Right ventricle myocardium inferior (tissue), 1 donor: ENCODE results near the gene NARS2. TPM values are rescaled to one million over a fixed set of nuclear protein-coding genes. Genes with fewer than 3 reads are reported as not detected.
"Not testable (repeated sequence)": the region's sequence is repeated elsewhere in the genome, so short reads cannot be mapped to it uniquely, and the experiment has no call there.

Experiments used
- ATAC-seq: fragments of 200-7000 bp; cut with Tn5 transposase; one replicate; pipeline ENCODE4 v1.9.1; 2020; ENCODE audit warnings: mild to moderate bottlenecking, moderate library complexity
- DNase-seq: peaks from one replicate; pipeline ENCODE4 v3.0.0; 2021; ENCODE audit errors: missing footprints
- intact Hi-C: fragments of 100-400 bp; cut with DNase I; formaldehyde crosslinking; loops from one replicate; pipeline ENCODE4 v1.11.0; 2022
- total RNA-seq: library from RNA; stranded (reverse); fragmentation: NEBNext Ultra II Directional; extraction: Animal tissue kit (Norgen Biotek cat#: 25700); gene quantifications from one replicate; pipeline ENCODE4 v1.2.1, GENCODE V29; 2021
- donor health status: DM: no; HTN: yes; CAD: no; lungs with severe emphysema.

The NARS2 gene
- total RNA-seq, 1 donor from 2014 or later: 15.6 TPM

DNA sequence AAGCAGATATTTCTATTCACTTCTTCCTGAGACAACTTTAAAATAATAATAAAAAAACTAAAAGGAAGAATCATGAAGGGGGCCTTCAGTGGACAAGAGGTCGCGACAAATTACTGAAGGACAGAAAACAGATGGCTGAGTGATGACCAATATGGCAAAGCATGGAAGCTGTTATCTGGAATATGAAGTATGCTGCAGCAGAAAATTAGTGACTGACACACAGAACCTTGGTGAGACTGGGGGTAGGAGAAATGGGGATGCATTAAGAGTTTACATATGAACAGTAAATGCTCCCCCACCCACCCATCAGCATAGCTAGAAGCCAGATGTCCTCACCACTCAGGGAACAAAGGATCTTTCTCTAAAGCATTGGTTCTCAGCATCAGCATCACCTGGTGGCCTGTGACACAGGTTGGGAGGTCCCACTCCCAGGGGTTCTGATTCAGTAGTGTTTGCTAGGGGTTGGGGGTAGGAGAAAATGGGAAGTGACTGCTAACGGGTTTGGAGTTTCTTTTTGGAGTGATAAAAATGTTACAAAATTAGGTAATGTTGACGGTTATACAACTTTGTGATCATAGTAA is 59.7 kb downstream of the NARS2 start:
- intact Hi-C loops: no loop called here
- DNase-seq: no peak
- no peak for ATAC-seq

DNA sequence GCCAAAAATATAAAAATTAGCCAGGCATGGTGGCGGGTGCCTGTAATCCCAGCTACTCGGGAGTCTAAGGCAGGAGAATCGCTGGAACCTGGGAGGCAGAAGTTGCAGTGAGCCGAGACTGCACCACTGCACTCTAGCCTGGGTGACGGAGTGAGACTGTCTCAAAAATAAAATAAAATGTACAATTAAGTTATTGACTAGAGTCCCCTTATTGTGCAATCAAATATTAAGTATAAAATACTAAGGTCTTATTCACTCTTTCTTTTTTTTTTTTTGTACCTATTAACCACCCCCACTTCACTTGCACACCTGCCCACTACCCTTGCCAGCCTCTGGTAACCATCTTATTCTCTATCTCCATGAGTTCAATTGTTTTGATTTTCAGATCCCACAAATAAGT is 61.6 kb downstream of the NARS2 start:
- ATAC-seq, intact Hi-C loops: not testable (repeated sequence)

DNA sequence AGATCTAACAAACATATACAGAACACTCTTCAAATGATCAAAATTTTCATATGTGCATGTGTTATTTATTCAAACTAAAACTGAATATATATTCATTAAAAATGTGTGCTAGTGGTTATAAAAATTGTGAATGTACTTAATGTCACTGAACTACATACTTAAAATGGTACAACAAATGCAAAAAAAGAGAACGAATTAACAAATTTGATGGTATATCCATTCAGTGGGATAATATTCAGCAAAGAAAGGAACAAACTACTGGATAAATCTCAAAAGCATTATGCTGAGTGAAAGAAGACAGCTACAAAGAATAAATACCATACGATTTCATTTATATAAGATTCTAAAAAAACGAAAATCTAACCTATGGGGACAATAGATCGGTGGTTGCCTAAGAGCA is 64.1 kb downstream of the NARS2 start:
- intact Hi-C loops: no loop called here
- no peak for ATAC-seq
- DNase-seq: no peak

More for the DNA sequence above, 61.6 kb downstream of the NARS2 start:
- not testable (repeated sequence) for DNase-seq

DNA sequence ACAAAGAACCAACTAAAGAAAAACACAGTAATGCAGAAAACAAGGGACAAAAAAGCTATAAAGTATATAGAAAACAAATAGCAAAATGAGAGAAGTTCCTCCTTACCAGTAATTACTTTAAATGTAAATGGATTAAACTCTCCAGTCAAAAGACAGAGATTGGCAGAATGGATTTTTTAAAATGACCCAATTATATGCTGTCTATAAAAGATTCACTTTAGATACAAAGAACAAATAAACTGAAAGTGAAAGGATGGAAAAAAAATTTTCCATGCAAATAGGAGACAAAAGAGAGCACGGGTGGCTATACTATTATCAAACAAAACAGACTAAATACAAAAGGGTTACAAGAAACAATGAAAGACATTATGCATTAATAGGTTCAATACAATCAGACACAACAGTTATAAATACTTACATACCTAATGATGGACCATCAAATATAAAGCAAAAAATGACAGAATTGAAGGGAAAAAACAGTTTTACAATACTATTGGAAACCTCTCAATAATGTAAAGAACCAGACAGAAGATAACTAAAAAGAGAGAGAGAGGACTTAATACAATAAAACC is 64.6 kb downstream of the NARS2 start:
- intact Hi-C loops: no loop called here
- ATAC-seq (no peak), DNase-seq (no peak)

DNA sequence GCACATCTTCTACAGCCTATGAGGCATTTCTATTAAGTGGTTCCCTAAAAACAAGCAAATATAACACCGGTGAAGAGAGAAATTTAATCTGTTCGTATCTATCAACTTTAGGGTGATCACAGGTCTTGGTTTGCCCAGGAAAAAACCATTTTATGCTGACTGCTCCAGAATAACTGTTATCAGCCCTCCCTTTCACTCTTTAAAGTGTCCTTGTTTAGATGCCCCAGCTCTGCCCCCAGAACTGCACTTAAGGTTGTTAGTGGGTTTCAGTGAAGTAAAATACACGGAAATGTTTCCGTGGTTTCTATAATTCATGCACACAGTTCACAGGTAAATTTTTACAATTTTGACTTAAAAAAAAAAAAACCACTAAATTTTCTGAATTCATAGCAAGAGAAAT is 70.0 kb downstream of the NARS2 start:
- DNase-seq (no peak), ATAC-seq (no peak)
- intact Hi-C loops: no loop called here

DNA sequence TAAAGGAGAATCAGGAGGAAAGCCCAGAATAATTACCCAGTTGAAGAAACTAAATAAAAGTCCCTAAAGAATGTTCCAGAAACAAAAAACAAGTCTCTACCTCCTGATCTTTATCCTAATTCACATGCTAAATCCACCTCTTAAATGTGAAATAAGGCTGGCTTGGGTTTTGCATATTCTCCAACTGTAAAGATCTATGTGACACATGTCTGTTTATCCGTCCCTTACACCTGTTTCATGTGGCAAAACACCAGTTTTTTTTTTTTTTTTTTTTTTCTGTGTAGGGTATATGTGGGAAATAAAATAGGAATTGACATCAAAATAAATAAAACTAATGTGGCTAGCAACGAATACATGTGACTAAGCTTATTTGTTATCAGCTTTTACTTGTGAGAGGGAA is 70.5 kb downstream of the NARS2 start:
- ATAC-seq: no peak
- intact Hi-C loops: no loop called here
- DNase-seq: no peak

DNA sequence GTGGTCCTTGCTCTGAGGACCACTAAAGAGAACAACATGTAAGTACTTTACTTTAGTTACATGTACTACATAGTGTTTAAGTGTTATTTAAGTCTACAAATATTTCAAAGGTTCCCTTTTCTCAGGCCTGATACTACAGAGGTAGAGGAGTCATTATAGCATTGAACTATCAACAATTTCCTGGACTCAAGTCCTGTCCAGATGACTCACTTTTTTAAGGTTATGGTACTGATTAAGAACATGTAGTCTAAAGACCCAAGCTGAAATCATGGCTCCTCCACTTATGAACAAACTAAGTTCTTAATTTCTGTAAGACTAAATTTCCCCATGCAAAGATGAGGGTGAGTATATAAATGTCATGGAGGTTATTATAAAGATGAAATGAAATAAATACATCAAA is 74.7 kb downstream of the NARS2 start:
- no peak for DNase-seq
- intact Hi-C loops: no loop called here
- no peak for ATAC-seq

DNA sequence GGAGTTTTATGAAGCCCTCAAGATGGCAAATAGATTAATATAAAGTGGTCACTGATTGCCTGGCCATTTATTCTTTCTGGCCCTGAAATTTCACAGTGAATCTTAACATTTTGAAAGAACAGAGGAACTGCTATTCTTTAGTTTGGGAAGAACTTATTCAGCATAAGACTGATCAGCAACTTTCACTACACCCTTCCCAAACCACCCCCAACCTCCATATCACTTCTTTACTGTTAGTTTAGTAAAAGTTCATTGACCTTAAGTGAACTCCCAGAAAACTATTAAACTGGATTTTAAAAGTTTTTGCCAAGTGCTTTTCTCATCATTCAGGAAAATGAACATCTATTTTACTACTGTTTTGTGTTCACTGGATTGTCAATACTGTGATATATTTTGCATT is 77.4 kb downstream of the NARS2 start:
- intact Hi-C loops: no loop called here
- ATAC-seq: no peak
- no peak for DNase-seq

DNA sequence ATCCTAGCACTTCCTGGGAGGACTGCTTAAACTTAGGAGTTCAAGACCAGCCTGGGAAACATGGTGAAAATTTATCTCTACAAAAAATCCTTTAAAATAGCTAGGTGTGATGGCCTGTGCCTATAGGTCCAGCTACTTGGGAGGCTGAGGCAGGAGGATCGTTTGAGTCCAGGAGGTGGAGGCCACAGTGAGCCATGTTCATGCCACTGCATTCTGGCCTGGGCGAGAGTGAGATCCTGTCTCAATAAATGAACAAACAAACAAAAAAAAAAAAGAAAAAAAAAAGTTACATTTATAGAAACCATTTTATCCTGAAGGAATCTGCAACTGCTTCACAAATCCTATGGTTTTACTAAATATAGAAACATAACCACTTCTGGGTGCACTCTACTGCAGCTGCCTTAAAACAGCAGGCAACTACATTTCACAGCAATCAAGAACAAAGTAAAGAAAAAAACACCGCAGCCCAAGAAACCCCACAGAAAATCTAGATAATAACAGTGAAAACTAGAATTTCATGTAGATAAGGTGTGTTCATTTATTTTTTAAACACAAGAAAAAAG is 81.2 kb downstream of the NARS2 start:
- DNase-seq: no peak
- no peak for ATAC-seq
- intact Hi-C loops: no loop called here

DNA sequence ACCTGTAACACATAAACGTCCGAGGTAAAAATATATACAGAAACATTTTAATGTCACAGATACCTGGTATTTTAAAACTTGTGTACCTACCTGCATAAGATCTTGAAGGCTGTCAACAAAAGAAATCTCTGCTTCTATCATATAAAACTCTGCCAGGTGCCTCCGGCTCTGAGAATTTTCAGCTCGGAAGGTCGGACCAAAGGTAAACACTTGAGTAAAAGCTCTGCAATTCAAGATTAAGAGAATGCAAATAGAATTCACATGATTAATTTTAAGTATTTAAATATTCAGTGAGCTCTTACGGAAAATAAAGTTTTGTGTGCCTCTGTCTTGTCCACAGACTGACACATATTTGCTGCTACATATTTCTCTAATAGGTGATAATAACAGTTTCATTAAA is 81.7 kb downstream of the NARS2 start:
- ATAC-seq: no peak
- intact Hi-C loops: no loop called here
- no peak for DNase-seq

DNA sequence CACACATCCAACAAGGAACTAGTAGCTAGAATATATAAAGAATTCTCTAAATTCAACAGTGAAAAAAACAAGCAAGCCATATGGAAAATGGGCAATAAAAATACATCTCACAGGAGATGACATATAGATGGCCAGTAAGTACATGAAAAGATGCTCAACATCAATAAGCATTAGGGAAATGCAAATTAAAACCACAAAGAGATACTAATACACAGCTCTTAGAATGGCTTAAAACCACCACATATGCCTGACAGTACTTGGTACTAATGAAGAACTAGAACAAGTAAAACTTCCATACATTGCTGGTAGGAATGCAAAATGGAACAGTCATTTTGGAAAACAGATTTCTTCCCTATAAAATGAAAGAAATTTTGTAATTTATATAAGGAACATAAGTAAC is 85.5 kb downstream of the NARS2 start:
- DNase-seq (no peak), ATAC-seq (no peak)
- intact Hi-C loops: no loop called here

DNA sequence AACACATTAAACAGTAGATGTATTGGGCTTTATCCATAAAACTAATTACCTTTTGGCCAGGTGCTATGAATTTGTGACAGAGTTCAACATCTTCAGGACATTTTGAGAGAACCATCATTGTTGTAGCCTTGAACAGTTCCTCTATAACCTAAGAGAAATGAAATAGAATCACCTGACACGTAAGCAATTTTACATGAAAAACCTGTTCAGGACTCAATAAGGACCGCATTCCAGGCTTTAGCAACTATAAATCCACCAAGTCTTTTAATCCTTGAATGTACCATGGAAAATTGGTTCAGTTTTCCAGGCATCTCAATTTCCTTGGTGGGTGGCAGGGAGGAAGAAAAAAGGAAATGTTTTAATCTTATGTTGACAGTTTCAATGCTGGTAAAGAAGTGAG is 96.1 kb downstream of the NARS2 start:
- intact Hi-C loops: no loop called here
- DNase-seq (no peak), ATAC-seq (no peak)

DNA sequence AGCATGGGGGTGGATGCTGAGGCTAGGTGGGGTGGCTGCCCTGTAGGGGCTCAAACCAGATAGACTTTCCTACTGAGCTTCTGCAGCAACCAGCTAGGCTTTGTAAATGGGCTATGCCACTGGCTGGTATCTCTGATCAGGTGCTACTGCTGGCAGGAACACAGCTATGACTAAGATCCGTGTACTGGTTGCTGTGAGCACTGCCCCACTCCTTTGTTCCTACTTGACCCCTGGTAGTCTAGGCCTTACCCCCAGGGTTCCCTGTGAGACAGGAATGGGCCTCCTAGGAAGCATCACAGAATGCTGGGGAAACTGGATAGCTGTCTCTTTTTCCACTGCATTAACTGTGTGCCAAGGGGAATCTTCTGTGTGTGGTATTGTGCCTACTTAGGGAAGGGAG is 98.6 kb downstream of the NARS2 start:
- intact Hi-C loops: no loop called here
- DNase-seq (no peak), ATAC-seq (no peak)

DNA sequence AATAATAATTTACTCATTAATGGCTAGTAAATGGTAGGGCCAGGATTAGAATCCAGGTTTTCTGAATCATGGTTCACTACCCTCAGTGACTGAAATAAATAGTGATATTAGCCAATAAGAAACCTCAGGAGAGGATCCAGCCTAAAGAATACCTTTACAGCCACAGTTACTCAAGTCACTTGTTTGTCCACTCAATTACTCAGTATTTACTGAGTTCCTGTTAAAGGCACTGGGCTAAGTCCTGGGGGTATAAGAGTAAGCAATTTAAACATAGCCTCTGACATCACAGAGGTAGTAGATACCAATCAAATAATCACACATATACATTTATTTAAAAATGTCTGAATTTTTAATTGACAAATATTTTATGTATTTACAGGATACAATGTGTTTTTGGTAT is 100.2 kb downstream of the NARS2 start:
- intact Hi-C loops: no loop called here
- DNase-seq (no peak), ATAC-seq (no peak)

DNA sequence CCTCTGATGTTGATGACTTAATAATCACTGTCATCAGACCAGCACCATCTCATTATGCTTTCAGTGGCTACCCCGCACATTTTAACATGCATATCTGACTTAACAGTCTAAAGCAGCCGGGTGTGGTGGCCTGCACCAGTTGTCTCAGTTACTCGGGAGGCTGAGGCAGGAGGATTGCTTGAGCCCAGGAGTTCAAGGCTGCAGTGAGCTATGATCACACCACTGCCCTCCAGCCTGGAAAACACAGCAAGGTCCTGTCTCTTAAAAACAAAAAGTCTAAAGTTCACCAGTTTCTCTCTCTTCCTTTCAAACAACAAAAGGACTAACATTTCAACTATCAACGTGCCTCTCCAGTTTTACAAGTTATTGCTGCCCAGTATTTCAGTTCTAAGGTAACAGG is 101.8 kb downstream of the NARS2 start:
- intact Hi-C loops: no loop called here
- ATAC-seq (no peak), DNase-seq (no peak)

DNA sequence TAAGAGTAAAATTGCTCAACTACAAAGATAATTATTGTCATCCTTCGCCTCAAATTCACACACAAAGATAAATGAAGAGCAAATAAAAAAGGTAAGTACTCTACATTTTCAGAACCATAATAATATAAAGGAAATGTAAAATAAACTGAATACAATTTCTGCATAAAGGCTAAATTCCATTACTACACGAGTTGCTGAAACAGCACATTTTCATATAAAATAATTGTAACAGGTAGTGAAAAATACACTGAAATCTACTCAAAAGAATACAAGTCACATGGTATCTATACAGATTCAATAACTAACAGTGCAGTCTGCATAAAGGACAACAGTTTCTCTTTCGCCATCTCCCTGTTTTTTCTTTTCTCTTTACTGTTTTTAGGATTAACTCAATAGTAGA is 102.3 kb downstream of the NARS2 start:
- ATAC-seq: no peak
- DNase-seq: no peak
- intact Hi-C loops: no loop called here

DNA sequence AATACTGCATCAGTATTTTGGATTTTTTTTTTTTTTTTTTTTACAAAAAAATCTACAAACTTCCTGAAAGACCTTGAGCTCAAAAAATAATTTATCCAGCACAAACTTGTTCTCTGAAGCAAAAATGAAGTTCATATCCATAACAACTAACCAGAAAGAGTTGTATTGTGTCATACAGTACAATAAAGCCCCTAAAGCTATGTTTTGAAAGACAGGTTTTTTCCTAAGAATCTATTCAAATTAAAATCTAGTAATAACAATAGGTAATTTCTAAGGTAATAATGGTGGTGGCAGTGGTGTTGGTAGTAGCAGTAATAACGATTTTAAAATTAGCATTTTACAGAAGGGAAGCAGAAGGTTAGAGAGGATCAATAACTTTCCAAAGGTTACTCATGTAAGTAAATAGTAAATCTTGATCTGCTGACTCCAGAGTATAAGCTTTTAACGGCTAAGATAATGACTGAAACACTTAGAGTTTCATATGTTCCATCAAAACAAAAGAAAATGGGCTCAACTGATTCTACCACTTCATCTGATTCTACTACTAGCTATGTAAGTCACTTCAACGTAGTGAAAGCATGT is 103.7 kb downstream of the NARS2 start:
- ATAC-seq: no peak
- DNase-seq: no peak
- intact Hi-C loops: no loop called here

DNA sequence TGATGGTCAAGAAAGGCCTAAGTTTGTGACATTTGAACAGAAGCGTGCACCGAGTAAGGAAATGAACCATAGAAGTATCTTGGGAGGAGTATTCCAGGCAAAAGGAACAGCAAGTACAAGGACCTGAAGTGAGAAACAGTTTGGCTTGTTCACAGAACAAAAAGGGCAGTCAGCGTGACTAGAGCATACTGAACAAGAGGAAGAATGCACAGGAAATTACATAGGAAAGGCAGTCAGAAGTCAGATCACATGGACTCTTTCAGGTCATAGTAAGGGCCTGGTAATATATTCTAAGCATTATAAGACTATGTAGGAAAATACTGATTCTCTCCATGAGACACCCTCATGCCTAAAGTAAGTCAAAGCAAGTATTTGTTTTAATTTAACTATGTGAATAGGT is 104.8 kb downstream of the NARS2 start:
- DNase-seq: no peak
- no peak for ATAC-seq
- intact Hi-C loops: no loop called here

DNA sequence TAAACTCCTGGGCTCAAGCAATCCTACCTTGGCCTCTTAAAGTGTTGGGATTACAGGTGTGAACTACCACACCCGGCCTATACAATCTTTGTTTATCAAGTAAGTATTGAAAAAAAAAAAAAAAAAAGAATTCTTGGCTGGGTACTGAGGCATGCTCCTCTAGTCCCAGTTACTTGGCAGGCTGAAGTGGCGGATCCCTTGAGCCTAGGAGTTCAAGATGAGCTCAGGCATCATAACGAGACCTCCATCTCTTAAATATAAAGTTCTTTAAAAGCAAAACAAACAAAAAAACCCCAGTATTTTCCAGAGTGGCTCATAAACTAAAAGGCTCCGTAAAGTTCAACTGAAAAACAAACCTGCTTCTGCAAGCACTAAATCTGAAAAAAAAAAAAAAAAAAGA is 106.7 kb downstream of the NARS2 start:
- no peak for DNase-seq
- no peak for ATAC-seq
- intact Hi-C loops: no loop called here

DNA sequence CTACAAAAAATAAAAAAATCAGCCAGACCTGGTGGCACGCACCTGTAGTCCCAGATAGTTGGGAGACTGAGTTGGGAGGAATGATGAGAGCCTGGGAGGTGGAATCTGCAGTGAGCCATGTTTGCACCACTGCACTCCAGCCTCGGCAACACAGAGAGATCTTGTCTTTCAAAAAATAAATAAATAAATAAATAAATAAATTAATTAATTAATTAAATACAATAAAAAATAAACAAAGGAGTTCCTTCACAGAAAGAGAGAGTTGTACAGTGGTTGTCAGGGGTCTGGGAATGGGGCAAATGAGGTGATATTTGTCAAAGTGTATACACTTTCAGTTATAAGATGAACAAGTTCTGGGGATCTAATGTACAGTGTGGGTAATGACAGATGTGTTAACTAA is 107.3 kb downstream of the NARS2 start:
- intact Hi-C loops: no loop called here
- DNase-seq (no peak), ATAC-seq (no peak)
